Gastrocnemius medialis (tissue), 4 donors: ENCODE measurements around the gene OSTF1. TPM values are rescaled to one million over a fixed set of nuclear protein-coding genes. Genes with fewer than 3 reads are reported as not detected.
A peak's percentile ranks its signal among the peaks of the same experiment; 100 is the strongest.

Source experiments
- ATAC-seq, 2 donors: fragments of 150-250 bp; one replicate each; pipeline ENCODE4 v1.9.1; 2016
- DNase-seq, 2 donors: peaks; one replicate each; pipeline ENCODE4 v3.0.0-alpha.2; 2019
- H3K27ac ChIP-seq, 4 donors: fragments of 200-600 bp; sonication (generic); 1 replicate in 1 of 4; 2 replicates in 3 of 4; pipeline ENCODE4 v1.5.1; 2016 to 2018; ENCODE audit warnings: mild to moderate bottlenecking in 2 of 4, moderate library complexity in 1 of 4
- H3K27me3 ChIP-seq, 3 donors: fragments of 200-600 bp; sonication (generic) in 2 of 3; 1 replicate in 1 of 3; 2 replicates in 2 of 3; pipeline versions ENCODE4 v1.5.1 to v1.6.0; 2016 to 2019; ENCODE audit warnings: mild to moderate bottlenecking in 1 of 3, moderate library complexity in 1 of 3
- H3K36me3 ChIP-seq, 2 donors: fragments of 200-600 bp; sonication (generic) in 1 of 2; one replicate each; pipeline ENCODE4 v1.5.1; 2017 to 2018
- H3K4me1 ChIP-seq, 2 donors: fragments of 200-600 bp; sonication (generic) in 1 of 2; one replicate each; pipeline ENCODE4 v1.5.1; 2016 to 2017; ENCODE audit warnings: mild to moderate bottlenecking in 2 of 2
- H3K4me3 ChIP-seq, 4 donors: fragments of 200-600 bp; sonication (generic) in 3 of 4; 1 replicate in 1 of 4; 2 replicates in 3 of 4; pipeline ENCODE4 v1.5.1; 2016 to 2019; ENCODE audit warnings: mild to moderate bottlenecking in 2 of 4
- H3K9me3 ChIP-seq, 3 donors: fragments of 200-600 bp; sonication (generic) in 2 of 3; 1 replicate in 1 of 3; 2 replicates in 2 of 3; pipeline ENCODE4 v1.5.1; 2016 to 2019
- POLR2A ChIP-seq, 2 donors: fragments of 450-650 bp; IDR thresholded peaks; one replicate each; pipeline ENCODE4 v1.6.1; 2017; ENCODE audit warnings: antibody characterized with exemption in 2 of 2, mild to moderate bottlenecking in 2 of 2, moderate library complexity in 2 of 2
- in situ Hi-C, 4 donors: fragments of 200-750 bp; cut with MboI; loops; one replicate each; pipeline versions ENCODE4 v1.15.0 to v1.8.0; 2017; ENCODE audit warnings: low sequenced_read_pairs in 4 of 4
- intact Hi-C: fragments of 100-400 bp; cut with DNase I; formaldehyde crosslinking; loops from one replicate; pipeline ENCODE4 v1.15.1; 2023; ENCODE audit warnings: low total_unique reads
- total RNA-seq, 4 donors: library from RNA; depleted of rRNA; stranded (reverse); fragments of >200 nt; gene quantifications; one replicate each; pipeline versions ENCODE4 v1.1.0 to v1.2.3, GENCODE V29; 2016
- TF ChIP-seq, protein P1 (sequence below), 5 experiments: fragments of 450-650 bp in 3 of 5; fragments of 200-600 bp in 2 of 5; sonication (generic) in 2 of 5; IDR thresholded peaks in 4 of 5; conservative IDR thresholded peaks in 1 of 5; 1 replicate in 4 of 5; 2 replicates in 1 of 5; pipeline ENCODE4 v1.5.1; 2016 to 2019; ENCODE audit warnings: antibody characterized with exemption in 5 of 5, mild to moderate bottlenecking in 3 of 5, moderate library complexity in 3 of 5

The OSTF1 gene
- total RNA-seq, 4 donors from 2014 or later = 5.2 to 9.8 (median 6.2) TPM

- intact Hi-C loops = no loop called here
- in situ Hi-C loops = loop anchor here in 2 of 4 donors (25.0 kb wide), 2 partner anchors 677 to 1127 kb away; no protein-coding TSS in a partner anchor
Measured at GRCh38 chr9:75185585-75186170, 97.4 kb downstream of the OSTF1 start.

GRCh38 chr9:75186767-75187380 is 98.6 kb downstream of the OSTF1 start:
- Histone ChIP-seq H3K9me3 (no peaks in the 10 kb centered on the region), H3K36me3 (no peaks in the 10 kb centered on the region), H3K4me1 (no peaks in the 10 kb centered on the region), H3K27ac (no peak overlapping the region), H3K4me3 (no peak overlapping the region), H3K27me3 (no peaks in the 10 kb centered on the region)
- ATAC-seq = no peak
- DNase-seq = no peak
- in situ Hi-C loops = loop anchor here in 2 of 4 donors (25.0 kb wide), 2 partner anchors 675 to 1125 kb away; no protein-coding TSS in a partner anchor
- intact Hi-C loops = no loop called here
- TF ChIP-seq POLR2A (IDR thresholded peaks at IDR 0.05) = no peak
- TF ChIP-seq, protein P1, sequence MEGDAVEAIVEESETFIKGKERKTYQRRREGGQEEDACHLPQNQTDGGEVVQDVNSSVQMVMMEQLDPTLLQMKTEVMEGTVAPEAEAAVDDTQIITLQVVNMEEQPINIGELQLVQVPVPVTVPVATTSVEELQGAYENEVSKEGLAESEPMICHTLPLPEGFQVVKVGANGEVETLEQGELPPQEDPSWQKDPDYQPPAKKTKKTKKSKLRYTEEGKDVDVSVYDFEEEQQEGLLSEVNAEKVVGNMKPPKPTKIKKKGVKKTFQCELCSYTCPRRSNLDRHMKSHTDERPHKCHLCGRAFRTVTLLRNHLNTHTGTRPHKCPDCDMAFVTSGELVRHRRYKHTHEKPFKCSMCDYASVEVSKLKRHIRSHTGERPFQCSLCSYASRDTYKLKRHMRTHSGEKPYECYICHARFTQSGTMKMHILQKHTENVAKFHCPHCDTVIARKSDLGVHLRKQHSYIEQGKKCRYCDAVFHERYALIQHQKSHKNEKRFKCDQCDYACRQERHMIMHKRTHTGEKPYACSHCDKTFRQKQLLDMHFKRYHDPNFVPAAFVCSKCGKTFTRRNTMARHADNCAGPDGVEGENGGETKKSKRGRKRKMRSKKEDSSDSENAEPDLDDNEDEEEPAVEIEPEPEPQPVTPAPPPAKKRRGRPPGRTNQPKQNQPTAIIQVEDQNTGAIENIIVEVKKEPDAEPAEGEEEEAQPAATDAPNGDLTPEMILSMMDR (IDR thresholded peaks at IDR 0.05 in 4 of 5, conservative IDR thresholded peaks at IDR 0.05 in 1 of 5) = peak; percentile 31 to 82 (median 58)

More at GRCh38 chr9:75185585-75186170, 97.4 kb downstream of the OSTF1 start:
- Histone ChIP-seq H3K4me3 (no peak overlapping the region), H3K4me1 (no peaks in the 10 kb centered on the region), H3K9me3 (no peaks in the 10 kb centered on the region), H3K36me3 (no peaks in the 10 kb centered on the region), H3K27me3 (no peaks in the 10 kb centered on the region), H3K27ac (no peak overlapping the region)
- ATAC-seq (no peak), DNase-seq (no peak)
- TF ChIP-seq POLR2A (IDR thresholded peaks at IDR 0.05) = no peak
- TF ChIP-seq, protein P1 (IDR thresholded peaks at IDR 0.05 in 4 of 5, conservative IDR thresholded peaks at IDR 0.05 in 1 of 5) = peak in 2 of 5 experiments; percentile 20 to 39

DNA sequence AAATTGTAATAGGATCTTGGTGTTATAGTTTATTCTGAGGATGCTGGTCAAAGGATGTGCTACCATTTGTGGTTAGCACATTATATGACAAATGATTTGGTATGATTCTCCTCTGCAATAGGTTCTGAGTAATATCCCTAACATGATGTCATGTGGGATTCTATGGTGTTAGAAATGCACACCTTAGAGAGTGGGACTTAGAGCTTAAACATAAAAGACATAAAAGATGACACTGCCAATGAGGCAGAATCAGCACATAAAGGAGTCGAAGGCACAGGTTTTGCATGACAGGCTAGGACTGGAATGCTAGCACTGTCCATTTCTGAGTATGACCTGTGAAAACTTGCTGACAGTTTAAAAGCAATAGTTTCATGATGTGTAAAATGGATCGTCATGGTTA is 100.4 kb downstream of the OSTF1 start:
- H3K9me3 ChIP-seq = no peaks in the 10 kb centered on the region
- TF ChIP-seq POLR2A (IDR thresholded peaks at IDR 0.05) = no peak
- TF ChIP-seq, protein P1 (IDR thresholded peaks at IDR 0.05 in 4 of 5, conservative IDR thresholded peaks at IDR 0.05 in 1 of 5) = no peak
- no peak for ATAC-seq
- H3K4me3 ChIP-seq = no peak overlapping the region
- no peak overlapping the region for H3K27ac ChIP-seq
- intact Hi-C loops = no loop called here
- H3K4me1 ChIP-seq = no peaks in the 10 kb centered on the region
- no peaks in the 10 kb centered on the region for H3K27me3 ChIP-seq
- DNase-seq = no peak
- H3K36me3 ChIP-seq = no peaks in the 10 kb centered on the region
- in situ Hi-C loops = loop anchor here in 2 of 4 donors (25.0 kb wide), 2 partner anchors 674 to 1124 kb away; no protein-coding TSS in a partner anchor

- no peaks in the 10 kb centered on the region for H3K9me3 ChIP-seq
- H3K4me3 ChIP-seq = no peak overlapping the region
- intact Hi-C loops (loop anchor here (10.0 kb wide), 1 partner anchor 1114 kb away; no protein-coding TSS in a partner anchor), in situ Hi-C loops (loop anchor here in 2 of 4 donors (10.0 to 25.0 kb wide), 3 partner anchors 672 to 1122 kb away; no protein-coding TSS in a partner anchor)
- no peaks in the 10 kb centered on the region for H3K4me1 ChIP-seq
- no peaks in the 10 kb centered on the region for H3K27me3 ChIP-seq
- ATAC-seq (no peak), DNase-seq (no peak)
- TF ChIP-seq, protein P1 (IDR thresholded peaks at IDR 0.05 in 4 of 5, conservative IDR thresholded peaks at IDR 0.05 in 1 of 5) = no peak
- no peak for TF ChIP-seq POLR2A (IDR thresholded peaks at IDR 0.05)
- H3K27ac ChIP-seq = no peak overlapping the region
- H3K36me3 ChIP-seq = no peaks in the 10 kb centered on the region
Measured at GRCh38 chr9:75190762-75191161, 102.4 kb downstream of the OSTF1 start.

Other genes with a start within 250 kb of the OSTF1 start
- under 1 TPM in 3 of 4 donors, not detected in 1; 0.07 to 0.22 (median 0.20) TPM for gene TRPM6, start 200.6 kb upstream of the OSTF1 start, total RNA-seq
- gene C9orf40, start 135.6 kb upstream of the OSTF1 start, total RNA-seq = 1 to 10 TPM; 1.2 to 4.2 (median 2.6) TPM
- gene CARNMT1, start 60.2 kb upstream of the OSTF1 start, total RNA-seq = 10 to 100 TPM in 2 of 4 donors, 1 to 10 TPM in 2; 6.9 to 28.9 (median 14.6) TPM
- gene NMRK1, start 359 bp upstream of the OSTF1 start, total RNA-seq = 10 to 100 TPM; 10.5 to 20.6 (median 18.6) TPM